OCI-LY3 (cell line): ENCODE results near the gene DUSP14.

ENCODE experiments used
- CTCF ChIP-seq: fragments of 200-600, 300-600 bp; sonication (generic); IDR thresholded peaks from 2 replicates; pipeline ENCODE4 v1.5.1; 2014; ENCODE audit warnings: antibody characterized with exemption, low read length, low read depth
- EZH2phosphoT487 ChIP-seq: fragments of 200-600 bp; shearing (Covaris generic); IDR thresholded peaks from 2 replicates; pipeline ENCODE4 v1.6.1; 2018; ENCODE audit warnings: antibody characterized with exemption, mixed run types, low read depth

GRCh38 chr17:37488607-37489196 is 989 bp upstream of the DUSP14 start:
- TF ChIP-seq EZH2phosphoT487: no peak
- TF ChIP-seq CTCF: no peak
